Activated CD8-positive, alpha-beta memory T cell treated with anti-CD3 and anti-CD28 coated beads, Interleukin-2, amount 50 U/mL, for 1 hour (primary cell): ENCODE measurements around the gene CPNE7.
"Not testable (repeated sequence)": the region's sequence is repeated elsewhere in the genome, so short reads cannot be mapped to it uniquely, and the experiment has no call there.

Source experiments
- DNase-seq: peaks from one replicate; pipeline ENCODE4 v3.0.0-alpha.2; 2020; ENCODE audit errors: extremely low read depth

Gene CPNE7

DNA sequence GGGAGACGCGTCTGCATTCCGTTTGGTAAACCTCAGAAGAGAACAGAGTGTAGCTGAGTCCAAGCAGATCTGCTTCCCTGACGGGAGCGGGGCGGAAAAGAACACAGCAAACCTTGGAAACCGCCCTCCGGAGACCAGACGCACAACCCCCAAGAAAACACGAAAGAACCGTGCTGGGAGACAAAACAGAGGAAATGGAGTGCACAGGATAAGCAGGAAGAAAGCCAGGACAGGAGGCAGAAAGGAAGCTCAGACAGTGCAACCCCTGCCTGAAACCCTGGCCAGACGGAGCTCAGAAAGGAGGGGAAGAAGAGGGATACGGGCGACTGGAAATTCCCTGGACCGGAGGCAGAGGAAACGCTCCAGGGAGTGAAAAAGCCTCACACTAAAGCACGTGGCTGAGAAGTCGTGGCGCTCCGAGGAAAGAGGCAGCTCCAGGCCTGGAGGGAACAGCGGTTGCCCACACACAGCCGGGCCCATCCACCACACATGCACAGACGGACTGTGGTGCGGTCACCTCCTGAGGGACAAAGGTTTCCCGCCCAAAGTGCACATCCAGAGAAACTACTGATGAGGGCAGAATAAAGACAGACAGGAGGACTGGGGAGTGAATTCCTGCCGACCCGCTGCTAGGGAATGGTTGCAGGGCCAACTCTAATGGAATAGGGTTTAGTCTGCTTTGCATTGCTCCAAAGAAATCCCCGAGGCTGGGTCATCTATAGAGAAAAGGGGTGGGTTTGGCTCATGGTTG, 48.1 kb downstream of the CPNE7 start:
- no peak for DNase-seq

DNA sequence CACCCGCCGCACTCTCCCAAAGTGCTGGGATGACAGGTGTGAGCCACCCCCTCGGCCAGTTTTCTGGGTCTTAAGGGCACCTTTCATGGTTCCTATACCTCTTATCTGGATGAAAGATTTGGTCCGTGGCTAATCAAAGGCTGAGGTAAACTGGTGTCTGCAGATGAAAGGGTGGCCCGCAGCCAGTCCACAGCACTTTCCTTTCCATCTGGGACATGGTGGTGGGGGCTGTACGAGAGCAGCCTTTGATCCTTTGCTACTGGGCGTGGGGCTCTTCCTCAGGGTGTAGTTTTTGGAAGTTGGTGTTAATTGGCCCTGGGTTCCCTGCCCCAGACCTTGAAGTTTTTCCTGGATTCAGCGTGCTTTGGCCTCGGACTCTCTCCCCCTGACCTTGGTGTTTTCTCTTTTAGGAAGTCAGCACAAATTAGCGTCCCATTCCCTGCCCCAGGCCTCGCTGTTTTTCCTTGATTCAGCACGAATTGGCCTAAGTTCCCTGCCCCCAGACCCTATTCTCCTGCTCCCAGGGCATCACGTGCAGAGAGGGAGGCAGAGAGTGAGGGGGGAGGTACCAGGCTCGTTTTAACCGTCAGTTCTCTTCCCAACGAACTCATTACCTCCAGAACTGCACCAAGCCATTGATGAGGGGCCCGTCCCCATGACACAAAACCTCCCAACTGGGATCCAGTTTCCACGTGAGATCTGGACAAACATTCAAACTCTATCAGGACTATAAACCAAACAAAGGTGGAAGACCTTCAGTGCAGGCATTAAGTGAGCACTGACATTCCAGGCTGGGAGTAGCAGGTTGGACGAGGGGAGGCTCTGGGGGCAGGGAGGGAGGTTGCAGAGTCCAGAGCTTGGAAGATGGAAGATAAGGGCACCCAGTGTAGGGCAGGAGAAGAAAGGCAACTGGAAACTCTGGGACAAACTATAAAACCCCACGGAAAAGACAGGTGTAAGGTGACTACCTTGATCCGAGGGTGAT, 49.5 kb downstream of the CPNE7 start:
- no peak for DNase-seq

DNA sequence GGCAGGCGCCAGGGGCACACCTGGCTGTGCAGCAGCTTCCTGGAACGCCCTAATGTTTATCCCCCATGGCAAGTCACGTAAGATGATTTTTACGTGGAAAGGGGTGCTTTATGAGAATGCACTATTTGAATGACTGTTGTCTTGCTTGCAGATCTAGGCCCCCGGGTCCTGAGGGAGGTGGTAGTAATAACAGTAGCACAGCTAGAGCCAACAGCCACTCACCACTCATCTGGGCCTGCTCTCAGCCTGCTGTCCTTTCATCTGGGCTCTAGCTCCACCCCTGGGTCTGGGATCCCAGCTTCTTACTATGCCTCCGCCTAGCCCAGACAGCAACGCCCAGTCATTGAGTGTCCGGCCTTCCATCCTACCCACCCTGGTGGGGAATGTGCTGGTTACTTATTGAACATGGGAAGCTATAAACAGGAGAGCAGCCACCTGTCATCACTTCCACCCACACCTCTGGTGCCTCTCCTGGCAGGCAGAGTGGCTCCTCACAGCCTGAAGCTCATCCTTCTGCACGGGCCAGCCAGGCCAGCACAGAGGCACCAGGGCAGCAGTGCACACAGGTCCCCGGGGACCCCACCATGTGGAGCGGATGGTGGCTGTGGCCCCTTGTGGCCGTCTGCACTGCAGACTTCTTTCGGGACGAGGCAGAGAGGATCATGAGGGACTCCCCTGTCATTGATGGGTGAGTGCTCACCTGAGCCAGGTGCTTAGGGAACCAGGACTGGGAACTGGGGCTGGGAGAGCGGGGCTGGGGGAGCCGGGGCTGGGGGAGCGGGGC, 54.5 kb downstream of the CPNE7 start:
- DNase-seq, result no peak

DNA sequence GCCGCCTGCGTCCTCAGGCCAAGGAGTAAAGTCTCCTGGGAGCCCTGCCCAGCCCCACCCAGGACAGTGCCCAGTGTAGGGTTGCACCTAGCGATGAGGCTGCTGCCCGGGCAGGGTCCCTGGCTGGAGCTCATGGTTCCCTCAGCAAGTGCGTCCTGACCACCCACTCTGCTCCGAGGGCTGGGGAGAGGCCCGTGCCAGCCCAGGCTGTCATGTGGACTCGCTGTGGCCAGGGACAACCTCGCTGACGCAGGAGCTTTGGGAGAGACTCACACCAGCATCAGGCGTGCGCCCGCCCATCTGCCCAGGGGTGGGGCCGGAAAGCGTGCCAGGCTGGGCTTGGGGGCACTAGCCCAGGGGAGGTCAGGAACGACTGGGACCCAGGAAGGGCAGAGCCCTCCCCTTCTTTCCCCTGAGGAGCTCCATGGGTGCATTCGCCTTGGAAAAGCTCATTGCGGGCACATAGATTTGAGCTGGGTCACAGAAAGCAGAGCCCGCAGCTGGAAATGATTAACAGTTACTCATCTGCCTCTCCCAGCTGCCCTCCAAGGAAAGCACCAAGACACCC, 57.6 kb downstream of the CPNE7 start:
- no peak for DNase-seq

DNA sequence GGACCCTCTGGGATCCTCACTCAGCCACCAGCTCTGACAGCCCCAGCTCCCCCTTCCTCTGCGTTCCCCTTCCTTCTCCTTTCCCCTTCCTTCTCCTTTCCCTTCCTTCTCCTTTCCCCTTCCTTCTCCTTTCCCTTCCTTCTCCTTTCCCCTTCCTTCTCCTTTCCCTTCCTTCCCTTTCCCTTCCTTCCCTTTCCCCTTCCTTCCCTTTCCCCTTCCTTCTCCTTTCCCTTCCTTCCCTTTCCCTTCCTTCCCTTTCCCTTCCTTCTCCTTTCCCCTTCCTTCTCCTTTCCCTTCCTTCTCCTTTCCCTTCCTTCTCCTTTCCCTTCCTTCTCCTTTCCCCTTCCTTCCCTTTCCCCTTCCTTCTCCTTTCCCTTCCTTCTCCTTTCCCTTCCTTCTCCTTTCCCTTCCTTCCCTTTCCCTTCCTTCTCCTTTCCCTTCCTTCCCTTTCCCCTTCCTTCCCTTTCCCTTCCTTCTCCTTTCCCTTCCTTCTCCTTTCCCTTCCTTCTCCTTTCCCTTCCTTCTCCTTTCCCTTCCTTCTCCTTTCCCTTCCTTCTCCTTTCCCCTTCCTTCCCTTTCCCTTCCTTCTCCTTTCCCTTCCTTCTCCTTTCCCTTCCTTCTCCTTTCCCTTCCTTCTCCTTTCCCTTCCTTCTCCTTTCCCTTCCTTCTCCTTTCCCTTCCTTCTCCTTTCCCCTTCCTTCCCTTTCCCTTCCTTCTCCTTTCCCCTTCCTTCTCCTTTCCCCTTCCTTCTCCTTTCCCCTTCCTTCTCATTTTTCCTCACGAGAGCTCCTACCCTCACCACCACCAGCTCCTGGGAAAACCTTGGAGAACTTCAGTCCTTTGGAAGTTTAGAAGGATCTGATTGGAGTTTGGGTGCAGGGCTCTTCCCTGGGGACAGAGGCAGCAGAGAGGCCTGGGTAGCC, 59.2 kb downstream of the CPNE7 start:
- DNase-seq, result not testable (repeated sequence)

DNA sequence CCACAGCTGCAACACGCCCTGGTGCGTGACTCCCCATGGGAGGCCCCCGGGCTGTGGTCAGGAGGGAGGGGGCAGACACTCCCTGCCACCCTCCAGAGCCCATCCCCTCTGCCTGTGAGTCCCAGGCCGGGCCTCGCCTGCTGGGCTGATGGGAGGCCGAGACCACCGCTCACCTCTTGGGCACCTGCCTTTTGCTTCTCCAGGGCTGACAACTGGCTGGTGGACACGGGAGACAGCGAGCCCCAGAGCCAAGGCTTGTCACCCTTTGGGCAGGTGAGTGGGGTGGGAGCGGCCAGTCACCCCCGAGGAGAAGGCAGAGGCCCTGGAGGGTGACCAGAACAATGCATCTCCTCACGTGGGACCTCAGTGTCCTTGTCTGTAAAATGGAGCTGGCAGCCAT, 61.1 kb downstream of the CPNE7 start:
- no peak for DNase-seq

DNA sequence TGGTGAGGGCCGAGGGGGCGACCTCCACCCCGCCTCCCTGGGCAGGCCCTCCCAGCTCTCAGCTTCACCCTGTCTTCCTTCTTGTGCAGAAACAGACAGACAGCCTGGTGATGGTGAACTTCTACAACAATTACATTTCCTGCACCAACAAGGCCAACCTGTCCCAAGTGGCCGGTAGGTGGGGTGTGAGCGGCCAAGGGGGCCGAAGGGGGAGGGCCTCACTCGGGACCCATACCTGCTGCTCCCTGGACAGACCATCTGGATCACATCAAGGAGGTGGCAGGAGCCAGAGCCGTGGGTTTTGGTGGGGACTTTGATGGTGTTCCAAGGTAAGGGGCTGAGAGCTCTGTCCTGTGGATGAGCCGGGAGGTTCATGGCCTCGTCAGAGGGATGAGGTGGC, 61.8 kb downstream of the CPNE7 start:
- no peak for DNase-seq

DNA sequence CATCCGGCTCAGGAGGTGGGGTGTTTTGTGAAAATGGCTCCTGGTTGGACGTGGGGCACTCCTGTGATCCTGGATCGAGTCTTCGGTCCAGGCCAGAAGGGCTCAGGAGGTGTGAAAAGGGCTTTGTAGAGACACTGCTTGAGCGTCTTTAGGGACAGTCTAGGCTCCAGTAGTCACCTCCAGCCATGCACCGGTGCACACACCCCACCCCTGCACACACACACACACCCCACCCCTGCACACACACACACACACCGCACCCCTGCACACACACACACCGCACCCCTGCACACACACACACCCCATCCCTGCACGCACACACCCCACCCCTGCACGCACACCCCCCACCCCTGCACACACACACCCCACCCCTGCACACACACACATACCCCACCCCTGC, 62.9 kb downstream of the CPNE7 start:
- no peak for DNase-seq

DNA sequence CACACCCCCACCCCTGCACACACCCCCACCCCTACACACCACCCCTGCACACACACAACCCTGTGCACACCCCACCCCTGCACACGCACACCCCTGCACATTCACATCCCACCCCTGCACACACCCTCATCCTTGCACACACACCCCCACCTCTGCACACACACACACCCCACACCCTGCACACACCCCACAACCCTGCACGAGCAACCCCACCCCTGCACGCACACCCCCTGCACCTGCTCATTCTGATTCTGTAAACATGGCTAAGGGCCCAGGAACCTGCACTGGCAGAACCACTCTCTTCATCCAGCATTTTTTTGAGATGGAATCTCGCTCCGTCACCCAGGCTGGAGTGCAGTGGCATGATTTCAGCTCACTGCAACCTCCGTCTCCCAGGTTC, 63.8 kb downstream of the CPNE7 start:
- no peak for DNase-seq

DNA sequence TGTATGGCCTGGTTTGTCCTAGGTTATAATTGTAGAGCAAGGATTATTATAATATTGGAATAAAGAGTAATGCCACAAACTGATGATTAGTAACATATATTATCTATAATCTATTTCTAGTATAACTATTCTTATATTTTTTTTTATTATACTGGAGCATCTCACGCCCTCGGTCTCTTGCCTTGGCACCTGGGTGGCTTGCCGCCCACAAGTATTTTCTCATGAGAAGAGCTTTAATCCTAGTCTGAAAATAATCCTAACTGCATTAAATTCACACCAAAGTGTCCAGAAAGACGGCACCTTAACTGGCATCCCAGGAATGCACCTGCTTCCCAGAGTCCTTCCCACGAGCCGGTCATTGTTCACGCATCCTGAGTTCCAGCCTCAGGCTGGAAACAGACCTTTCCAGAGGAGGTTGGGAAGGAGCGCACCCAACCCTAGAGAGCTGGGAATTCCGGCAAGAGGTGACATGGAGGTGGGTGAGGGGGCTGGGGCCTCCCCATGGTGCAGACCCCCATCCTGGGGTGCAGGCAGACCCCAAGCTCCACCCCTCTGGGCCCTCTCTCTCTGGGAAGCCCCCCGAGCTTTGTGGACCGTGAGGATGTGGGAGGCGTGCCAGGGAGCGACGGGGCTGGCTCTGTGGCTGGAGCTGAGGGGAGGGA, 66.0 kb downstream of the CPNE7 start:
- DNase-seq, result no peak

DNA sequence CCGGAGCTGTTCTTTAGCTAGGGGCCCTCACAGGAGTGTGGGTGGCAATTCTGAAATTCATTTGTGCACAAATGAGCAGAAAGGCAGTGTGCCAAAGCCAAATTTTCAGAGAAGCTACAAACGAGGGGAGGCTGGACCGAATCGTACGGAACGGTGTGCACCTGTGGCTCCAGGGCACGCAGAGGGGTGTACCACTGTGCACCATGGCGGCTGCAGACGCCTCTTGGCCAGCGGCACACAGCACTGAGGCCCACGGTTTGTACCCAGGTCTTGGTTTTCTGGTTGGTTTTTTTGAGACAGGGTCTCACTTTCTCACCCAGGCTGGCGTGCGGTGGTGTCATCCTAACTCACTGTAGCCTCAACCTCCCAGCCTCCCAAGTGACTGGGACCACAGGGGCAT, 67.0 kb downstream of the CPNE7 start:
- DNase-seq, result no peak

DNA sequence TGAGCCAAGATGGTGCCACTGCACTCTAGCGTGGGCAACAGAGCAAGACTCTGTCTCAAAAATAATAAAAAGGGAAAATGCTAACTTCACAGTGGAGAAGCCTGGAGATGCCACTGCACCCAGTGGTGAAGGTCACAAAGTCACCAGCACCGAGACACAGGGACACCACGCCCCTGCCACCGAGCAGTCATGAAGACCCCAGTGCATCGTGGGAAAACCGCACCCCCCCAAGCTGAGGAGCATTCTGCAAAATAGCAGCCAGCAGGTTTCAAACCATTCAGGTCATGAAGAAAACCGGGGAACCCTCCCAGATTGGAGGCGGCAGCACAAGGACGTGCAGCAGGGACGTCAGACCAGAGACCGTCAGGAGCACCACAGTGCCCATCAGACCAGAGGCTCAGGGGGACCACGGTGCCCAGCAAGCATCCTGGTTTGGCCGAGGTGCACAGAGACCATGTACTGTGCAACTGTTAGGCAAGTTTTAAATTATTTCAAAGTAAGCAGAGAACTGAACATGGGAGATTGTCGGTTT, 68.3 kb downstream of the CPNE7 start:
- no peak for DNase-seq

DNA sequence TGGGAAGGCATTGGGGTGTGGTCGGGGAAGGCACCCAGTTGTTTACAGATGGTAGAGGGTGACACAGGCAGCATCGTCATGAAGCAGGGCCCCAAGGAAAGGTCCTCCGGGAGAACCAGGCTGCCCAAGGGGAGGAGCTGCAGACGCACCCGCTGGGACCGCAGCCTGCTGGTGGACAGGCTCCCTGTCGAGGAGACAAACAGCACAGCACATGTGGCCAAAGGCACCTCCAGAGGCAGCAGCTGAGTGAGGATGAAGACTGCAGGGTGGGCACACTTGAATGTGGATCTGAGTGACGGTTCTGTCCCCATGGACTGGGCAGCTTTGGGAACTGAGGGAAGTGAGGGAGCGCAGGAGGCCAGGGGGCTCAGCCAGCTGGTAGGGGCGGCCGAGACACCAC, 69.6 kb downstream of the CPNE7 start:
- no peak for DNase-seq

DNA sequence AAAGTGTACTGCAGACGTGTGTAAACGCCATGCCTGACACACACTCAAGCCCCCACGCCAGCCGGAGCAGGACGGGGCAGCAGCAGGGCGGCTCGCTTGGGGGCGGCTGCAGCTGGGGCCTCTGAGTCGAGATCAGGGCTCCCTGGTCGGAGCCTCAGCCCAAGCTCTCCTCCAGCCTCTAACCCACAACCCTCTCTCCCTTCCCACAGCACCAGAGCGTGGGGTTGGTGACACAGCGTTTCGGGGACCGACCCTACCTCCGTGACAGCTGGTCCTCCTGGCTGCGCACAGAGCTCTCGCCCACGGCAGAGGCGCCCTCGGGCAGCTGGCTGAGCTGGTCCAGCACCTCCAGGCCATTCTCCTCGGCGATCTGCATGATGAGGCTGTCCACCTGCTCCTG, 70.7 kb downstream of the CPNE7 start:
- DNase-seq, result no peak
